H1 (cell line): Measurements from ENCODE around the gene SPG7. TPM values are rescaled to one million over a fixed set of nuclear protein-coding genes. Genes with fewer than 3 reads are reported as not detected.

Experiments used
- CTCF ChIA-PET: fragments of 300-600 bp; sonication (Branson Sonifier 250); formaldehyde crosslinking; loops from one replicate; lab custom pipeline; 2021; ENCODE audit not compliant: partially characterized antibody; lab: Charles Lee
- POLR2A ChIA-PET: fragments of 300-600 bp; sonication (Branson Sonifier 250); formaldehyde crosslinking; loops from one replicate; lab custom pipeline; 2021; ENCODE audit warnings: inconsistent platforms; ENCODE audit not compliant: partially characterized antibody; lab: Charles Lee
- DNase-seq, 2 experiments: peaks; one replicate each; pipeline versions ENCODE4 v3.0.0 to v3.0.0-alpha.2; 2010 to 2022; ENCODE audit warnings: low spot score in 2 of 2, low read depth in 1 of 2, mixed read lengths in 1 of 2
- FAIRE-seq: peaks from 2 replicates; lab custom pipeline; 2011; peaks lifted over from hg19 to GRCh38; lab: Jason Lieb, UNC
- H2AFZ ChIP-seq: 2 replicates; pipeline ENCODE4 v1.8.1; 2012; ENCODE audit warnings: low read length, inconsistent platforms
- H2AK5ac ChIP-seq: 2 replicates; pipeline ENCODE4 v1.6.1; 2013; ENCODE audit warnings: low read depth, low read length
- H2BK120ac ChIP-seq: replicated peaks from 2 replicates; pipeline ENCODE3; 2013; ENCODE audit warnings: low read depth, low read length, inconsistent platforms
- H2BK12ac ChIP-seq: 2 replicates; pipeline ENCODE4 v1.6.1; 2013; ENCODE audit warnings: low read depth, low read length
- H2BK15ac ChIP-seq: 2 replicates; pipeline ENCODE4 v1.6.1; 2013; ENCODE audit warnings: low read length
- H2BK20ac ChIP-seq: 2 replicates; pipeline ENCODE4 v1.6.1; 2013; ENCODE audit warnings: low read length
- H2BK5ac ChIP-seq: 2 replicates; pipeline ENCODE4 v1.6.1; 2013; ENCODE audit warnings: low read depth, low read length
- H3K14ac ChIP-seq: 2 replicates; pipeline ENCODE4 v1.6.1; 2013; ENCODE audit warnings: inconsistent platforms; ENCODE audit not compliant: insufficient read length
- H3K18ac ChIP-seq: 2 replicates; pipeline ENCODE4 v1.6.1; 2013; ENCODE audit warnings: low read length; ENCODE audit errors: extremely low read depth
- H3K23ac ChIP-seq: 2 replicates; pipeline ENCODE4 v1.6.1; 2013; ENCODE audit warnings: inconsistent platforms; ENCODE audit not compliant: insufficient read length
- H3K23me2 ChIP-seq: 2 replicates; pipeline ENCODE4 v1.6.1; 2013; ENCODE audit warnings: low read depth, low read length
- H3K27ac ChIP-seq: 2 replicates; pipeline ENCODE4 v1.6.1; 2011; ENCODE audit warnings: low read depth, low read length, inconsistent platforms
- H3K27me3 ChIP-seq, 4 experiments: replicated peaks in 1 of 4; 1 replicate in 1 of 4; 2 replicates in 3 of 4; pipeline versions ENCODE4 v1.6.1 to v1.8.1; 2011 to 2013; ENCODE audit warnings: low read length in 3 of 4, mild to moderate bottlenecking in 3 of 4, inconsistent platforms in 2 of 4, mixed read lengths in 2 of 4, moderate library complexity in 1 of 4; ENCODE audit not compliant: control insufficient read depth in 3 of 4, insufficient read depth in 3 of 4; ENCODE audit errors: extremely low read depth in 1 of 4
- H3K36me3 ChIP-seq, 4 experiments: 2 replicates each; pipeline versions ENCODE4 v1.6.1 to v1.8.1; 2011 to 2013; ENCODE audit warnings: mild to moderate bottlenecking in 4 of 4, low read length in 3 of 4, moderate library complexity in 2 of 4, control low read depth in 1 of 4, inconsistent platforms in 1 of 4; ENCODE audit not compliant: insufficient read depth in 4 of 4, control insufficient read depth in 2 of 4
- H3K4ac ChIP-seq: replicated peaks from 2 replicates; pipeline ENCODE3; 2013; ENCODE audit warnings: low read length, low read depth, mixed read lengths, inconsistent platforms; ENCODE audit not compliant: insufficient read length
- H3K4me1 ChIP-seq, 4 experiments: replicated peaks in 1 of 4; 1 replicate in 1 of 4; 2 replicates in 3 of 4; pipeline versions ENCODE4 v1.6.1 to v1.8.1; 2011 to 2013; ENCODE audit warnings: low read length in 3 of 4, inconsistent platforms in 2 of 4, mixed read lengths in 1 of 4; ENCODE audit not compliant: insufficient read depth in 4 of 4, control insufficient read depth in 3 of 4
- H3K4me2 ChIP-seq, 2 experiments: 2 replicates each; pipeline versions ENCODE4 v1.6.1 to v1.8.1; 2011 to 2013; ENCODE audit warnings: low read depth in 2 of 2, low read length in 2 of 2, control low read depth in 1 of 2, inconsistent platforms in 1 of 2, mild to moderate bottlenecking in 1 of 2; ENCODE audit not compliant: insufficient read depth in 1 of 2
- H3K4me3 ChIP-seq, 4 experiments: fragments of 200-600, 300-600 bp in 1 of 4; sonication (generic), shearing (Covaris generic), sonication (Bioruptor Twin) in 1 of 4; 2 replicates each; pipeline versions ENCODE4 v1.5.1 to v1.8.1; 2011 to 2016; ENCODE audit warnings: low read length in 4 of 4, low read depth in 3 of 4, control low read depth in 2 of 4, inconsistent platforms in 2 of 4, mild to moderate bottlenecking in 2 of 4, mixed read lengths in 1 of 4, moderate library complexity in 1 of 4; ENCODE audit not compliant: insufficient read depth in 2 of 4; ENCODE audit errors: extremely low read depth in 1 of 4
- H3K56ac ChIP-seq: replicated peaks from 2 replicates; pipeline ENCODE3; 2013; ENCODE audit warnings: low read depth, mild to moderate bottlenecking, mixed read lengths, low read length, inconsistent platforms; ENCODE audit not compliant: insufficient read length
- H3K79me1 ChIP-seq: 2 replicates; pipeline ENCODE4 v1.6.1; 2013; ENCODE audit warnings: low read depth, low read length, control low read depth
- H3K79me2 ChIP-seq, 2 experiments: 2 replicates each; pipeline versions ENCODE4 v1.6.1 to v1.8.1; 2012 to 2013; ENCODE audit warnings: low read length in 2 of 2, mild to moderate bottlenecking in 2 of 2, inconsistent platforms in 1 of 2; ENCODE audit not compliant: insufficient read depth in 2 of 2, control insufficient read depth in 1 of 2
- H3K9ac ChIP-seq, 4 experiments: replicated peaks in 1 of 4; 1 replicate in 1 of 4; 2 replicates in 3 of 4; pipeline versions ENCODE4 v1.6.1 to v1.8.1; 2011 to 2013; ENCODE audit warnings: low read depth in 3 of 4, low read length in 3 of 4, control low read depth in 2 of 4, mild to moderate bottlenecking in 2 of 4, moderate library complexity in 2 of 4, inconsistent platforms in 1 of 4; ENCODE audit errors: extremely low read depth in 1 of 4
- H3K9me3 ChIP-seq, 2 experiments: 2 replicates each; pipeline versions ENCODE4 v1.6.1 to v1.8.1; 2012 to 2013; ENCODE audit warnings: mild to moderate bottlenecking in 2 of 2, moderate library complexity in 2 of 2, control low read depth in 1 of 2, inconsistent platforms in 1 of 2, low read depth in 1 of 2, low read length in 1 of 2, mixed read lengths in 1 of 2; ENCODE audit not compliant: insufficient read depth in 2 of 2
- H4K20me1 ChIP-seq, 2 experiments: replicated peaks in 1 of 2; 2 replicates each; pipeline versions ENCODE3 to v1.8.1; 2011 to 2013; ENCODE audit warnings: inconsistent platforms in 2 of 2, low read length in 2 of 2, mild to moderate bottlenecking in 1 of 2; ENCODE audit not compliant: insufficient read depth in 2 of 2, control insufficient read depth in 1 of 2
- H4K5ac ChIP-seq: 2 replicates; pipeline ENCODE4 v1.6.1; 2013; ENCODE audit warnings: low read length, low read depth, mixed read lengths, inconsistent platforms; ENCODE audit not compliant: insufficient read length
- H4K8ac ChIP-seq: 2 replicates; pipeline ENCODE4 v1.8.0; 2013; ENCODE audit warnings: mild to moderate bottlenecking, moderate library complexity, low read length, inconsistent platforms; ENCODE audit not compliant: insufficient read depth; ENCODE audit errors: extremely low read depth
- H4K91ac ChIP-seq: replicated peaks from 2 replicates; pipeline ENCODE3; 2013; ENCODE audit warnings: low read length, mixed read lengths, inconsistent platforms; ENCODE audit not compliant: insufficient read length
- FOSL1 ChIP-seq: IDR thresholded peaks from 2 replicates; pipeline ENCODE4 v1.6.1; 2011; ENCODE audit warnings: mild to moderate bottlenecking, low read depth, low read length, moderate library complexity; ENCODE audit not compliant: insufficient read depth
- GABPA ChIP-seq: IDR thresholded peaks from 2 replicates; pipeline ENCODE4 v1.6.1; 2011; ENCODE audit warnings: mild to moderate bottlenecking, low read length, moderate library complexity, borderline replicate concordance; ENCODE audit not compliant: insufficient read depth
- GTF2F1 ChIP-seq: IDR thresholded peaks from 2 replicates; pipeline ENCODE4 v1.6.1; 2012; ENCODE audit warnings: low read depth, low read length, improper control_type of control experiment, borderline replicate concordance
- JUND ChIP-seq: IDR thresholded peaks from 2 replicates; pipeline ENCODE4 v1.6.1; 2011; ENCODE audit warnings: mild to moderate bottlenecking, improper control_type of control experiment, low read length
- KDM5A ChIP-seq: fragments of 200-600 bp; IDR thresholded peaks from 2 replicates; pipeline ENCODE4 v1.7.1; 2012; ENCODE audit warnings: mild to moderate bottlenecking, low read length, inconsistent platforms, mixed read lengths
- RAD21 ChIP-seq, 2 experiments: IDR thresholded peaks in 1 of 2; conservative IDR thresholded peaks in 1 of 2; 2 replicates each; pipeline ENCODE4 v1.6.1; 2011; ENCODE audit warnings: low read depth in 2 of 2, low read length in 2 of 2, improper control_type of control experiment in 1 of 2, inconsistent platforms in 1 of 2, mild to moderate bottlenecking in 1 of 2, moderate library complexity in 1 of 2
- RFX5 ChIP-seq: IDR thresholded peaks from 2 replicates; pipeline ENCODE4 v1.6.1; 2011; ENCODE audit warnings: low read depth, low read length, improper control_type of control experiment, borderline replicate concordance
- RXRA ChIP-seq: IDR thresholded peaks from 2 replicates; pipeline ENCODE4 v1.6.1; 2011; ENCODE audit warnings: low read depth, mild to moderate bottlenecking, low read length, moderate library complexity; ENCODE audit not compliant: insufficient read depth
- SP1 ChIP-seq: IDR thresholded peaks from 2 replicates; pipeline ENCODE4 v1.6.1; 2011; ENCODE audit warnings: low read depth, low read length
- TAF7 ChIP-seq: optimal IDR thresholded peaks from 2 replicates; pipeline ENCODE3; 2011; ENCODE audit warnings: low read depth, mild to moderate bottlenecking, inconsistent platforms, low read length, moderate library complexity, borderline replicate concordance
- TEAD4 ChIP-seq: IDR thresholded peaks from 2 replicates; pipeline ENCODE4 v1.6.1; 2012; ENCODE audit warnings: low read depth, low read length, inconsistent platforms, mixed read lengths
- YY1 ChIP-seq: IDR thresholded peaks from 2 replicates; pipeline ENCODE4 v1.6.1; 2011; ENCODE audit warnings: low read depth, mild to moderate bottlenecking, low read length
- WGBS, 2 experiments: shearing (Covaris generic) in 1 of 2; methylation state at CpG; one replicate each; pipeline versions ENCODE4 v1.1.6 to v1.1.7; 2013 to 2015; ENCODE audit warnings: low lambda C conversion rate in 2 of 2, mixed read lengths in 2 of 2, inconsistent platforms in 1 of 2, low coverage in 1 of 2, missing lambda C conversion rate in 1 of 2; ENCODE audit not compliant: insufficient replicate concordance in 2 of 2, insufficient coverage in 1 of 2, insufficient read length in 1 of 2; ENCODE audit errors: extremely low coverage in 1 of 2, missing lambda C conversion rate in 1 of 2; 5-methylcytosine and 5-hydroxymethylcytosine counted together
- polyA plus RNA-seq, 7 experiments: library from polyadenylated mRNA; depleted of rRNA in 3 of 7; stranded (reverse) in 5 of 7; unstranded in 2 of 7; fragments of >200 nt in 5 of 7; fragments of 200-250 nt in 2 of 7; gene quantifications; 1 replicate in 5 of 7; 2 replicates in 1 of 7; 4 replicates in 1 of 7; pipeline versions ENCODE4 v1.2.1 to v1.2.3, GENCODE V29; 2011 to 2013; ENCODE audit warnings: missing spikeins in 2 of 7, mixed read lengths in 2 of 7
- total RNA-seq: library from RNA; stranded (reverse); fragmentation: NEBNext Ultra II Directional; extraction: Animal tissue kit (Norgen Biotek cat#: 25700); gene quantifications from 2 replicates; pipeline ENCODE4 v1.2.1, GENCODE V29; 2021

The SPG7 gene
- total and polyA plus RNA-seq, 2 of the 8 experiments (the other 6 are each of a cell fraction or from before 2014, with no cell fraction given), result 72.1 to 113 TPM

DNA sequence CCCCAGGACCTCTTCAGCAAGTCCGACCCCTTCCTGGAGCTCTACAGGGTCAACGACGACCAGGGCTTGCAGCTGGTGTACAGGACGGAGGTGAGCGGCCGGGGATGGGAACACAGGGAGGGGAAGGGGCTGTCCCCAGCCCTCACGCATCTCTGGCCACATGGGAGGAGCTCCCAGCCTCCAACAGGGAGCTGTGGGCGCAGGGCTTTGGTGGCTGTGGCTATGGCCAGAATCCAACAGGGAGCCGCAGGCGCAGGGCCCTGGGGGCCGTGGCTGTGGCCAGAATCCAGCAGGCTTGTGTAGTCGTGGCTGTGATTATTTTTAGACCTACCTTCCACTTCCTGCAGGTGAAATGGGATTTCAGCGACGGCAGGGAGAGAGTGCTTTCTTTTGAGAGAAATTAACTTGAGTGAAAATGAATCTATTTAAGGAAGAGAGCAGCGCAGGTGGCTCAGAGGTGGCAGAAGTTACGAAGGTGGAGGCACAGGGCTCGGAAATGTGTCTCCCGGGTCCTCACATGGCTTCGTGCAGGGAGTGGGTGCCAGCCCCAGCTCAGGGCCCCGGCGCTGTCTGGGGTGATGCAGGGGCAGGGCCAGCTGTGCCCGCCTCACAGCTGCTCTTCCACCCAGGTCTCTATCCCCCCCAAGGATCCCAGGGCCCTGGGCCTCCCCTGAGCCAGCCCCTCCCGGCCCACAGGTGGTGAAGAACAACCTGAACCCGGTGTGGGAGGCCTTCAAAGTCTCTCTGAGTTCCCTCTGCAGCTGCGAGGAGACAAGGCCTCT, 76.8 kb downstream of the SPG7 start:
- H2AK5ac ChIP-seq, result no peak overlapping the region
- no peak for TF ChIP-seq GABPA
- TF ChIP-seq FOSL1, result no peak
- no peak for TF ChIP-seq TEAD4
- no peak for TF ChIP-seq YY1
- no peak for TF ChIP-seq KDM5A
- TF ChIP-seq RAD21 (IDR thresholded peaks at IDR 0.05 in 1 of 2, conservative IDR thresholded peaks at IDR 0.05 in 1 of 2; ENCODE audit: low read depth in 2 of 2, low read length in 2 of 2), result no peak
- no peak for TF ChIP-seq TAF7
- no peak for TF ChIP-seq RFX5
- no peak for TF ChIP-seq GTF2F1
- TF ChIP-seq SP1, result no peak
- no peak for TF ChIP-seq JUND
- no peak for TF ChIP-seq RXRA

More for the DNA sequence above, 76.8 kb downstream of the SPG7 start:
- 86% methylated on average over 20 of the region's 25 CpGs; no CpG with 5 or more reads in 1 of the 2 experiments for WGBS, 2 experiments
- Histone ChIP-seq H3K9ac (no peak overlapping the region), H3K23me2 (no peaks in the 10 kb centered on the region; the same call in 1 of the 2 replicates), H2BK120ac (no peak overlapping the region), H4K8ac (no peak overlapping the region), H3K36me3 (peaks cover 0 to 19% (median 9%) of the 10 kb centered on the region in 4 experiments; a peak in 6 of 8 replicates), H3K9me3 (peaks cover 5 to 19% of the 10 kb centered on the region in 2 experiments; a peak in 3 of 4 replicates), H4K91ac (no peak overlapping the region), H3K18ac (no peak overlapping the region), H3K23ac (no peak overlapping the region), H4K20me1 (peaks cover 0 to 5% of the 10 kb centered on the region in 2 experiments), H3K56ac (no peak overlapping the region), H2BK5ac (no peak overlapping the region), H3K79me1 (peaks cover 4% of the 10 kb centered on the region; the same call in 1 of the 2 replicates), H2AFZ (no peak overlapping the region), H3K4ac (no peak overlapping the region), H3K27ac (no peak overlapping the region), H4K5ac (no peak overlapping the region), H3K4me1 (no peaks in the 10 kb centered on the region), H3K4me3 (no peak overlapping the region), H2BK20ac (no peak overlapping the region), H3K27me3 (no peaks in the 10 kb centered on the region), H2BK12ac (no peak overlapping the region), H3K79me2 (no peaks in the 10 kb centered on the region), H3K14ac (no peak overlapping the region), H2BK15ac (no peak overlapping the region), H3K4me2 (no peak overlapping the region)
- FAIRE-seq (no peak), DNase-seq (no peak)
- POLR2A ChIA-PET, result interaction anchor here (0.7 to 1.4 kb wide), 5 partner anchors 9 to 29 kb away, joined by 3 to 5 read pairs (median 3); partner anchors contain the start of genes CPNE7 and DPEP1
- CTCF ChIA-PET, result interaction anchor here (0.6 to 1.6 kb wide), 6 partner anchors 15 to 257 kb away, joined by 3 to 6 read pairs (median 4); no protein-coding TSS in a partner anchor
